ENCODE measurements around the gene KCNJ11.

DNA sequence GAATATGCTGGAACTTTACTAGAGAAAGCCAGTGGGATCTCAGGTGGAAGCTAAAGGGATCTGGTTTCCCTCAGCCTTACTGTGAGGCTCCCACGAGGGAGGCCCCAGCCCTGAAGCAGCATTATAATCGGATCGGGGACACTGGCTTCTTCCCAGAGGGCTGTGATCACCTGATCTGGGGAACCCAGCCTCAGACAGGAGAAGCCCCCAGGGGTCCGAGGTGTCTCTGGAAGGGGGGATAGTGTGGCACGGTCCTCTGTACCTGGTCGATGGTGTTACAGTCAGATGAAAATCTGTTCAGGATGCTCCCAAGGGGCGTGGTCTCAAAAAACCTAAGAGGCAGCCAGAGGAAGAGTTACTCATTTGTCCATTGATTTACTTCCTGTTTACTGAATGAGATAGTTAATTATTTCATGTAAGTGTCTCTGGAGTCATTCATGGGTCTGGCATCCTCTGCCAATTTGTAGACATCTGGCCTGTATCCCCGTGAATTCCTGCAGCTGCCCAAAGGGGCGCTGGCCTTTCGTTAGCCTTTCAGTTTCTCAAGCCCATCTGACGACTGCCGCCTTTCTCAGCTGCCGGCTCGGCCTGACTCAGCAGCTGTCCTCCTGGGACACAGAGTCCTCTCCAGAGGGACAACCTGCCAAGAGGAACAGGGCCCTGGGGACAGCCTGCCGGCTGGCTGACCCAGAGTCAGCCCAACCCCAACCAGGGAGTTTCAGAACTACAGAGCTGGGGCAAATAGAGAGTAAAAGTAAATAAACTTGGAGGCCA lies 17.0 kb upstream of the KCNJ11 start:
- no peak for TF ChIP-seq POLR2A (IDR thresholded peaks at IDR 0.05)
- TF ChIP-seq, protein P1, sequence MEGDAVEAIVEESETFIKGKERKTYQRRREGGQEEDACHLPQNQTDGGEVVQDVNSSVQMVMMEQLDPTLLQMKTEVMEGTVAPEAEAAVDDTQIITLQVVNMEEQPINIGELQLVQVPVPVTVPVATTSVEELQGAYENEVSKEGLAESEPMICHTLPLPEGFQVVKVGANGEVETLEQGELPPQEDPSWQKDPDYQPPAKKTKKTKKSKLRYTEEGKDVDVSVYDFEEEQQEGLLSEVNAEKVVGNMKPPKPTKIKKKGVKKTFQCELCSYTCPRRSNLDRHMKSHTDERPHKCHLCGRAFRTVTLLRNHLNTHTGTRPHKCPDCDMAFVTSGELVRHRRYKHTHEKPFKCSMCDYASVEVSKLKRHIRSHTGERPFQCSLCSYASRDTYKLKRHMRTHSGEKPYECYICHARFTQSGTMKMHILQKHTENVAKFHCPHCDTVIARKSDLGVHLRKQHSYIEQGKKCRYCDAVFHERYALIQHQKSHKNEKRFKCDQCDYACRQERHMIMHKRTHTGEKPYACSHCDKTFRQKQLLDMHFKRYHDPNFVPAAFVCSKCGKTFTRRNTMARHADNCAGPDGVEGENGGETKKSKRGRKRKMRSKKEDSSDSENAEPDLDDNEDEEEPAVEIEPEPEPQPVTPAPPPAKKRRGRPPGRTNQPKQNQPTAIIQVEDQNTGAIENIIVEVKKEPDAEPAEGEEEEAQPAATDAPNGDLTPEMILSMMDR (IDR thresholded peaks at IDR 0.05), result no peak

Data from testis (tissue), 2 donors.